Keratinocyte (primary cell): ENCODE data around the gene SPCS3.

ENCODE experiments used
- EZH2 ChIP-seq: IDR thresholded peaks from one replicate; pipeline ENCODE4 v1.6.1; 2012; ENCODE audit warnings: inconsistent platforms, mild to moderate bottlenecking, low read length, moderate library complexity
- TF ChIP-seq, protein P1 (sequence below), 3 experiments: IDR thresholded peaks in 1 of 3; conservative IDR thresholded peaks in 1 of 3; optimal IDR thresholded peaks in 1 of 3; 2 replicates in 2 of 3; 3 replicates in 1 of 3; pipeline versions ENCODE3 to v1.5.1; 2011; ENCODE audit warnings: low read length in 3 of 3, mild to moderate bottlenecking in 3 of 3, moderate library complexity in 2 of 3, control low read depth in 1 of 3, inconsistent platforms in 1 of 3; ENCODE audit not compliant: insufficient read depth in 2 of 3; ENCODE audit errors: extremely low read depth in 1 of 3

DNA sequence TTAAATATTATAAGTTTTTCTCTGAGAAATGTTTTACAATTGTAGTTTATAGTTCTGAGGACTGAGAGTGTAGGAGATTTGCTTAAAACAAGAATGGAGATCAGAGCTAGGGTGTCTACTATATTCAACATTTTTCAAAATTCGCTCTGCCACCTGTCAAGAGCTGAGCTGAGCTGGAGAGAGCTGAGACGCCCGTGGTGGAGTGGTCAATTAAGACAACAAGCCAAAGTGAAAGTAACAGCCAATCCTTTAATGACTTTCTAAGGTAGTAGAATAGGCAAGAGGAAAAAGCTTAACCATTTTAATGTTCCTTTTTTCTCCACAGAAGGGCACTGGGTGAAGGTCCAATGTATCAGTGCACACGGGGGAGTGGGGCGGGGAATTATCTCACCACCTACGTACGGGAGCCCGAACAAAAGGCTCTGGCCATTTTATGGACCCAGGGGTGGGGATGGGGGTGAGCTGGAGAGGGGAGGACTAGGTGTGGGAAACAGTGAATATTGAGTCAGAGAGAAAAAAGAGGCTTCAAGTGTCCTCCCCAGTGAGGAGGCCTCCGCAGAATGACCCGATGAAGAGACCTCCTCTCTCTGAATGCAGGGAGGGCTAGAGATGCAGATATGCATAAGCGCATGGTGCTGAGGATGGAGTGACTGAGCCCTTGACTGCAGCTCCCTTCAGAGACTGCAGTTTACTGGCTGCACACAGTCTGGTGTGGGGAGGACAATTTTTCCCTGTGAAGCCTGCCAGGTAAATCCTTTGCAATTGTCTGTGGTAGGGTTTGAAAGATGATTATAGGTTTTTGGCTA lies 60.8 kb downstream of the SPCS3 start:
- TF ChIP-seq, protein P1, sequence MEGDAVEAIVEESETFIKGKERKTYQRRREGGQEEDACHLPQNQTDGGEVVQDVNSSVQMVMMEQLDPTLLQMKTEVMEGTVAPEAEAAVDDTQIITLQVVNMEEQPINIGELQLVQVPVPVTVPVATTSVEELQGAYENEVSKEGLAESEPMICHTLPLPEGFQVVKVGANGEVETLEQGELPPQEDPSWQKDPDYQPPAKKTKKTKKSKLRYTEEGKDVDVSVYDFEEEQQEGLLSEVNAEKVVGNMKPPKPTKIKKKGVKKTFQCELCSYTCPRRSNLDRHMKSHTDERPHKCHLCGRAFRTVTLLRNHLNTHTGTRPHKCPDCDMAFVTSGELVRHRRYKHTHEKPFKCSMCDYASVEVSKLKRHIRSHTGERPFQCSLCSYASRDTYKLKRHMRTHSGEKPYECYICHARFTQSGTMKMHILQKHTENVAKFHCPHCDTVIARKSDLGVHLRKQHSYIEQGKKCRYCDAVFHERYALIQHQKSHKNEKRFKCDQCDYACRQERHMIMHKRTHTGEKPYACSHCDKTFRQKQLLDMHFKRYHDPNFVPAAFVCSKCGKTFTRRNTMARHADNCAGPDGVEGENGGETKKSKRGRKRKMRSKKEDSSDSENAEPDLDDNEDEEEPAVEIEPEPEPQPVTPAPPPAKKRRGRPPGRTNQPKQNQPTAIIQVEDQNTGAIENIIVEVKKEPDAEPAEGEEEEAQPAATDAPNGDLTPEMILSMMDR (optimal IDR thresholded peaks at IDR 0.05 in 1 of 3, IDR thresholded peaks at IDR 0.05 in 1 of 3, conservative IDR thresholded peaks at IDR 0.05 in 1 of 3; ENCODE audit: extremely low read depth in 1 of 3, insufficient read depth in 2 of 3, low read length in 3 of 3): no peak
- TF ChIP-seq EZH2: no peak
